Measurements from ENCODE around the gene CHST8. TPM values are rescaled to one million over a fixed set of nuclear protein-coding genes. Genes with fewer than 3 reads are reported as not detected.
"Not testable (repeated sequence)": the region's sequence is repeated elsewhere in the genome, so short reads cannot be mapped to it uniquely, and the experiment has no call there.

Gene CHST8
- total and polyA plus RNA-seq, 2 donors from 2014 or later: 0.28 TPM; not detected in 1

GRCh38 chr19:33818411-33818810 lies 196.7 kb downstream of the CHST8 start:
- Histone ChIP-seq H3K27ac (ENCODE audit: low read depth in 2 of 2, low read length in 2 of 2) (no peak overlapping the region), H3K4me1 (ENCODE audit: control insufficient read depth in 2 of 3, insufficient read depth in 2 of 3, low read depth in 1 of 3, low read length in 3 of 3) (peaks cover 0 to 13% (median 0%) of the 10 kb centered on the region in 3 donors), H3K4me3 (ENCODE audit: low read length in 3 of 3) (no peak overlapping the region), H3K9ac (ENCODE audit: low read length in 3 of 3) (no peak overlapping the region), H3K27me3 (ENCODE audit: control insufficient read depth, insufficient read depth, low read length) (no peaks in the 10 kb centered on the region), H3K9me3 (ENCODE audit: control insufficient read depth in 2 of 3, insufficient read depth in 1 of 3, low read length in 3 of 3) (no peaks in the 10 kb centered on the region), H3K36me3 (ENCODE audit: control insufficient read depth in 2 of 3, insufficient read depth in 3 of 3, low read length in 3 of 3) (no peaks in the 10 kb centered on the region)
- intact Hi-C loops (cut with DNase I): no loop called here
- DNase-seq: no peak
- TF ChIP-seq CTCF (IDR thresholded peaks at IDR 0.05; ENCODE audit: borderline replicate concordance, extremely low read depth, insufficient read depth): no peak
- no peak for FAIRE-seq

- H3K4me3 ChIP-seq (ENCODE audit: low read length in 3 of 3); intact Hi-C loops (cut with DNase I); DNase-seq; H3K36me3 ChIP-seq (ENCODE audit: control insufficient read depth in 2 of 3, insufficient read depth in 3 of 3, low read length in 3 of 3); FAIRE-seq; H3K9me3 ChIP-seq (ENCODE audit: control insufficient read depth in 2 of 3, insufficient read depth in 1 of 3, low read length in 3 of 3); H3K9ac ChIP-seq (ENCODE audit: low read length in 3 of 3); H3K27me3 ChIP-seq (ENCODE audit: control insufficient read depth, insufficient read depth, low read length); H3K27ac ChIP-seq (ENCODE audit: low read depth in 2 of 2, low read length in 2 of 2): not testable (repeated sequence)
- peaks cover 0 to 13% (median 0%) of the 10 kb centered on the region in 3 donors for H3K4me1 ChIP-seq (ENCODE audit: control insufficient read depth in 2 of 3, insufficient read depth in 2 of 3, low read depth in 1 of 3, low read length in 3 of 3)
Observed at GRCh38 chr19:33819078-33819477, 197.3 kb downstream of the CHST8 start.

GRCh38 chr19:33819506-33819879 lies 197.7 kb downstream of the CHST8 start:
- H3K4me3 ChIP-seq (ENCODE audit: low read length in 3 of 3): peak overlapping the region in 1 of 3 donors; percentile 50
- DNase-seq (no peak), FAIRE-seq (no peak)
- no peak for TF ChIP-seq CTCF (IDR thresholded peaks at IDR 0.05; ENCODE audit: borderline replicate concordance, extremely low read depth, insufficient read depth)
- H3K4me1 ChIP-seq (ENCODE audit: control insufficient read depth in 2 of 3, insufficient read depth in 2 of 3, low read depth in 1 of 3, low read length in 3 of 3): peaks cover 0 to 13% (median 0%) of the 10 kb centered on the region in 3 donors
- H3K27me3 ChIP-seq (ENCODE audit: control insufficient read depth, insufficient read depth, low read length): no peaks in the 10 kb centered on the region
- no peak overlapping the region for H3K27ac ChIP-seq (ENCODE audit: low read depth in 2 of 2, low read length in 2 of 2)
- no peaks in the 10 kb centered on the region for H3K9me3 ChIP-seq (ENCODE audit: control insufficient read depth in 2 of 3, insufficient read depth in 1 of 3, low read length in 3 of 3)
- no peak overlapping the region for H3K9ac ChIP-seq (ENCODE audit: low read length in 3 of 3)
- no peaks in the 10 kb centered on the region for H3K36me3 ChIP-seq (ENCODE audit: control insufficient read depth in 2 of 3, insufficient read depth in 3 of 3, low read length in 3 of 3)
- intact Hi-C loops (cut with DNase I): no loop called here

GRCh38 chr19:33819880-33820781 lies 198.4 kb downstream of the CHST8 start:
- DNase-seq (peak; percentile 74 to 95 (median 76)), FAIRE-seq (no peak)
- no peak for TF ChIP-seq CTCF (IDR thresholded peaks at IDR 0.05; ENCODE audit: borderline replicate concordance, extremely low read depth, insufficient read depth)
- H3K36me3 ChIP-seq (ENCODE audit: control insufficient read depth in 2 of 3, insufficient read depth in 3 of 3, low read length in 3 of 3): no peaks in the 10 kb centered on the region
- H3K27ac ChIP-seq (ENCODE audit: low read depth in 2 of 2, low read length in 2 of 2): peak overlapping the region in 1 of 2 donors; percentile 14
- no peak overlapping the region for H3K9ac ChIP-seq (ENCODE audit: low read length in 3 of 3)
- intact Hi-C loops (cut with DNase I): no loop called here
- H3K27me3 ChIP-seq (ENCODE audit: control insufficient read depth, insufficient read depth, low read length): no peaks in the 10 kb centered on the region
- peak overlapping the region in 2 of 3 donors; percentile 39 to 50 for H3K4me3 ChIP-seq (ENCODE audit: low read length in 3 of 3)
- no peaks in the 10 kb centered on the region for H3K9me3 ChIP-seq (ENCODE audit: control insufficient read depth in 2 of 3, insufficient read depth in 1 of 3, low read length in 3 of 3)
- H3K4me1 ChIP-seq (ENCODE audit: control insufficient read depth in 2 of 3, insufficient read depth in 2 of 3, low read depth in 1 of 3, low read length in 3 of 3): peaks cover 0 to 13% (median 0%) of the 10 kb centered on the region in 3 donors
